Measurements from ENCODE around the gene ADGRE1.

Gene ADGRE1

DNA sequence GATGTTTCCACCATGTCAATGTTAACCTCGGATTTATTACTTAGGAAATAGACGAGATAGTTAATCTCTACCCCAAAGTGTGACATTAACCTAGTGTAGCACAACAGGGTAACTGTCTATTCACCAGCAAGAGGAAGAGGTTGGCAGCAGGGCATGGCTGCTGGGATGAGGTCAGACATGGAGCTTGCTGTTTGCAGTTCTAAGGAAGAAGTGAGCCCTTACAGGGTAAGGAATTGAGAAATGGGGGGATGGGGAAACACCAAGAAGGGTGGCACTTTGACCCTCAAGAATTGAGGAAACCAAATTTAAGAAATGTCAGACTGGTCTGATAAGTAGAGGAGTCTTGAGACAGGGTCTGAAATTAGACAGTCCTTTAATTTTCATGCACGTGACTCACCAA, 71.4 kb downstream of the ADGRE1 start:
- peak; percentile 92 for DNase-seq

DNA sequence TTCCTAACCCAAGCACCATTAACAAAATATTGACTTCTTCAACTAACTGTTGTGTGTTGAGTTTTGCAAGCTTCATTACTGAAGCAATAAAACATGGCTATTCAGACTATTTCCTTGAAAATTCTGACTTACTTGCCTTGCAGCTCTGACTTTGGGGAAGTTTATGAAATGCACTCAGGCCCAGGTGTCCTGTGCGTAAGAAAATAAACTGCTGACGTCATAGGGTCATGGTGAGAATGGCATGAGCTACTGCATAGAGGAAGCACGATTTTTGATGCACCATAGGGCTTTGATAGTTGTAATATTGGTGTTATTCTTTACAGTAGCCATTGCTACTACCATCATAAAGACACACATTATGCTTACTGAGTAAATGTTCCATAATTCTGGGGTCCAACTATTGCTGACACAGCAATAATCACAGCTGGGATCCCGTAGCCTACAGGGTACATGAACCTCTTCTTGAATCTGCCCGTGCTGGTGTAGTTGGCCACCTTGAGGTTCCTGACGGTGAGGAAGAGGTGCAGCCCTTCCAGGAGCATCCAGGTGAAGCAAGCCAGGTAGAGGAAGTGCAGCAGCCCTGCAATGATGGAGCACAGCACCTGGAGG, 76.0 kb downstream of the ADGRE1 start:
- peak; percentile 62 for DNase-seq

DNA sequence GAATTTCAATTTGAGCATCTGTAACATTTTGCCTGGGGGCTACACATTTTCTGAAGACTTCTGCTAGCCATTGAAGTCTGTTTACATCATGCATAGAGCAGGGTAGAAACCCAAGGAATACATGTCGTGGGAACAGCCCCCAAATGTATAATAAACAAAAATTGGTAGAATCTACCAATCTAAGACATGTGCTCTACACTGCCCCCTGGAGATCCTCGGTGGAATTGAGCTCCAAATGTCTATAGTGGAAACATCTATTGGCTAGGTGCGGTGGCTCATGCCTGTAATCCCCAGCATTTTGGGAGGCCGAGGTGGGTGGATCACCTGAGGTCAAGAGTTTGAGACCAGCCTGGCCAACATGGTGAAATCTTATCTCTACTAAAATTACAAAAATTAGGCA, 76.6 kb downstream of the ADGRE1 start:
- DNase-seq, result peak; percentile 12

DNA sequence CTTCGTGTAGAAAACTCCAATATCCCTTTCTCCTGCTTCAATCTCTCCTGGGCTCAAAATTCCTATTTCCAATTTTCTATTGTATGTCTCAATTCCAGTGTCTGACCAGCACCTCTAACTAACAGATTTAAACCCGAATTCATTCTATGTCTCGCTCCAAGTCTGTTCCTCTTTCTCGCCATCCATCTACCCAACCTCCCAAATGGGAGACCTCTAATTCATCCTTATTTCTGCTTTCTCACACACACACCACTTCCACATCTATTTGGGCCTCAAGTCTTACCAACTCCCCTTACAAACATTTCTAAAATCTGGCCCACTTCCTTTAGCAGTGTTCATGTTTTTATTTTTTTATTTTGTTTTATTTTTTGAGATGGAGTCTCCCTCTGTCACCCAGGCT, 80.6 kb downstream of the ADGRE1 start:
- peak; percentile 88 for DNase-seq

DNA sequence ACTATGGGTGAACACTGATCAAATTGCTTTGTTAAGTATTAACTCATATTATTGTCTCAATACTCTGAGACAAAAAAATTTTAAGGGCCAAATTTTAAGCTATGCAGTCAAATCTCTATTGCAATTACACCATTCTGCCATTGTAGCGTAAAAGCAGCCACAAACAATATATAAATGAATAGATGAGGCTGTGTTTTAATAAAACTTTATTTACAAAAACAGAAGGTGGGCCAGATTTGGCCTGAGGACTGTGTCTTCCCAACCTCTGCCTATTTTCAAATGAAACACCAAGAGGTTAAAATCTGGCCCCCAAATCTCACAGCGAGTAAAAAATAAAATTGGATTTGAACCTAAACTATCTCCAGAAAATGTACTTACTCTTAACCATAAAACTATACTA, 82.1 kb downstream of the ADGRE1 start:
- no peak for DNase-seq

GRCh38 chr19:6970021-6970420, 82.6 kb downstream of the ADGRE1 start:
- peak; percentile 91 for DNase-seq

- peak; percentile 99 for DNase-seq
Measured at GRCh38 chr19:6970443-6970842, 83.1 kb downstream of the ADGRE1 start.

- peak; percentile 39 for DNase-seq
Measured at GRCh38 chr19:6971366-6971765, 84.0 kb downstream of the ADGRE1 start.

- DNase-seq, result no peak
Measured at GRCh38 chr19:6976197-6976596, 88.8 kb downstream of the ADGRE1 start.

DNA sequence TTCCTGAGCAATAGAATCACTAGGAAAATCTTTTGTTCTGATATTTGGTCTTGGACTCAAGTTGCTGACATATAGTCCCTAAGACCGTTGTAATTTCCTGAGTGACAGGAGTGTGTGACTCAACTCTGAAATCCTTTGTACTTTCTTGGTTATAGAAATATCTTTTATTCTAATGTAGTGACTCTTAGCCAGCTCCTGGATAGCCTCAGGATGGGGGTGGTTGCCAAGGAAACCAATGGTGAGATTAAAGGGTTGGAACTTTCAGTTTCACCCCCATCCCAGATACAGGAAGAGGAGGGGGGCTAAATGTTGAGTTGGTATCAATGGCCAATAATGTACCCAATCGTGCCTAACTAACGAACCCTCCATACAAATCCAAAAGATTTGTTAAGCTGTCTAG, 92.0 kb downstream of the ADGRE1 start:
- DNase-seq, result peak; percentile 28

- no peak for DNase-seq
Measured at GRCh38 chr19:6983448-6983847, 96.1 kb downstream of the ADGRE1 start.

DNA sequence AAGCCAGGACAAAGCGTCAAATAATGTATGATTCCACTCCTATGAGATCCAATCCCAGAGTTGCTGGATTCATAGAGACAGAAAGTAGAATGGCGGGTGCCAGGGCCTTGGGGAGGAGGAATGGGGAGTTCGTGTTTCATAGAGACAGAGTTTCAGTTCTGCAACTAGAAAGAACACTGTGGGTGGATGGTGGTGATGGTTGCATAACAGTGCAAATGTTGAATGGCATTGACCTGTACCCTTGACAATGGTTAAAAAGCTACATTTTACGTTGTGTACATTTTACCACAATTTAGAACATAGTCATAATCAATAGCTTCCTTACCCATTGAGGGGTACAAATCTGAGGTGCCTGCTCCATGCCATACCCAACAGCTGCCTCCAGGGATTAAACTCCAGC, 100.5 kb downstream of the ADGRE1 start:
- DNase-seq, result peak; percentile 97

GRCh38 chr19:6988257-6988656, 100.9 kb downstream of the ADGRE1 start:
- peak; percentile 93 for DNase-seq
